GM19238 (cell line): ENCODE data around the gene OPRM1.

Experiments used
- DNase-seq: peaks from one replicate; pipeline ENCODE4 v3.0.0; 2011; ENCODE audit warnings: low spot score; ENCODE audit not compliant: insufficient read length

Gene OPRM1

GRCh38 chr6:154080461-154081189, 41.6 kb downstream of the OPRM1 start:
- no peak for DNase-seq

- DNase-seq, result no peak
Measured at GRCh38 chr6:154086510-154086909, 47.5 kb downstream of the OPRM1 start.

- no peak for DNase-seq
Measured at GRCh38 chr6:154092326-154092962, 53.4 kb downstream of the OPRM1 start.

GRCh38 chr6:154093231-154094044, 54.4 kb downstream of the OPRM1 start:
- no peak for DNase-seq

- no peak for DNase-seq
Measured at GRCh38 chr6:154095571-154095970, 56.5 kb downstream of the OPRM1 start.

GRCh38 chr6:154096316-154096715, 57.3 kb downstream of the OPRM1 start:
- no peak for DNase-seq

- DNase-seq, result no peak
Measured at GRCh38 chr6:154096834-154097233, 57.8 kb downstream of the OPRM1 start.

GRCh38 chr6:154099211-154099610, 60.2 kb downstream of the OPRM1 start:
- no peak for DNase-seq

- DNase-seq, result no peak
Measured at GRCh38 chr6:154106251-154106650, 67.2 kb downstream of the OPRM1 start.

- no peak for DNase-seq
Measured at GRCh38 chr6:154111025-154111424, 72.0 kb downstream of the OPRM1 start.

- DNase-seq, result no peak
Measured at GRCh38 chr6:154112181-154112809, 73.3 kb downstream of the OPRM1 start.

GRCh38 chr6:154113392-154113791, 74.4 kb downstream of the OPRM1 start:
- no peak for DNase-seq

- no peak for DNase-seq
Measured at GRCh38 chr6:154117485-154117884, 78.4 kb downstream of the OPRM1 start.

- DNase-seq, result no peak
Measured at GRCh38 chr6:154122195-154122925, 83.3 kb downstream of the OPRM1 start.

- DNase-seq, result no peak
Measured at GRCh38 chr6:154123155-154123956, 84.3 kb downstream of the OPRM1 start.

- no peak for DNase-seq
Measured at GRCh38 chr6:154125421-154125820, 86.4 kb downstream of the OPRM1 start.

- no peak for DNase-seq
Measured at GRCh38 chr6:154127657-154128056, 88.6 kb downstream of the OPRM1 start.

GRCh38 chr6:154134471-154135147, 95.6 kb downstream of the OPRM1 start:
- DNase-seq, result no peak

- DNase-seq, result no peak
Measured at GRCh38 chr6:154138793-154139192, 99.8 kb downstream of the OPRM1 start.

GRCh38 chr6:154139892-154140291, 100.9 kb downstream of the OPRM1 start:
- DNase-seq, result no peak
